GM19351 (cell line): ENCODE measurements around the gene C12orf75.

ENCODE experiments used
- ATAC-seq: cut with Tn5 transposase; IDR thresholded peaks from one replicate; pipeline ENCODE4 v1.9.1; 2021; ENCODE audit warnings: mild to moderate bottlenecking, moderate library complexity; ENCODE audit not compliant: unreplicated experiment

C12orf75 gene

DNA sequence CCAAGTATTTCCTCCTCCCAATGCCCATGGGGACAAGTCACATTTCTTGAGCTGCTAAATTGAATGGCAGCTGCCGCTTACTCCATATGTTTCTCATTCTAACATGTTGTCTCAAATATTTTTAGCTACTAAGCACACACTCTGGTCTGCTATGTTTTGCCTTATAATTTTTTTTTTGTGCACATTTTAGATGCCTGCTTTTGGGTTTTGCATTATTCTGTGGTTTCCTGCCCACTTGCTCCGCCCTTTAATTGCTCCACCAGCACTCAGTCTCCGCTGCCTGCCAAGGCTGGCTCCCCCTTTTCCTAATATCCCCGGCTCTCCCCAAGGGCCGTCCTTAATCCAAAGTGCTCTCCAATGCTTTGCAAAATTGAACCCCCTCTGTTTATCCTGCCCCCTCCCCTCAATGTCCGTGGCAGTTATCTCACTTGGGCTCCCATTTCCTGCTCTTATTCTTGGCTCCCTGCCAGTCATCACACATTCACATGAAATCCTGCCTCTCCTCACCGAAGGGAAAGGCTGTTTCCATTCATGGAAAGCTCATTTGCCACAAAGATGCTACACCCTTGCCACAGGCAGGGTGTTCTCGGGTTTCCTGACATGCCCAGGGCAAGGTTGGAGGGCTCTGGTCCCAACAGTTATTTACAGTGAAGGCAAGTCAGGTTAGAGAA is 79.4 kb downstream of the C12orf75 start:
- ATAC-seq = no peak

DNA sequence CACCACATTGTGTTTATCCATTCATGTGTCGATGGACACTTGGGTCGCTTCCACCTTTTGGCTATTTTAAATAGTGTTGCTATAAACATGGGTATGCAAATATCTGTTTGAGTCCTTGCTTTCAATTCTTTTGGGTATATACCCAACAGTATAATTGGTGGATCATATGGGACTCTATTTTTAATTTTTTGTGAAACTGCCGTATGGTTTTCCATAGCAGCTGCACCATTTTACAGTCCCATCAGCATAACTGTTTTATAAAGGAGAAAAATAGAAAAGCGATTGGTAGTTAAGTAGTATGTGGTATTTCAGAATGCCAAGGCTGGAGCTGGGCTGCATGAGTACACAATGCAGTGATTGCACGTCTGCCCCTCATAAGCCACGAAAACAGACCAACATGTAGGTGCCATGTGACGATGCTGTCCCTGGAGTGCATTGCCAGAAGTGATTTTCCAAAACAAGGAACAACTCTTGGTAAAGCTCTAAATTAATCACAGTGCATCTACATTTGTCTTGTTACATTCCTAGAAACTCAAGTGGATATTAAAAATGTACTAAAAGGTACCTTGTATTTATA is 83.5 kb downstream of the C12orf75 start:
- ATAC-seq = no peak

DNA sequence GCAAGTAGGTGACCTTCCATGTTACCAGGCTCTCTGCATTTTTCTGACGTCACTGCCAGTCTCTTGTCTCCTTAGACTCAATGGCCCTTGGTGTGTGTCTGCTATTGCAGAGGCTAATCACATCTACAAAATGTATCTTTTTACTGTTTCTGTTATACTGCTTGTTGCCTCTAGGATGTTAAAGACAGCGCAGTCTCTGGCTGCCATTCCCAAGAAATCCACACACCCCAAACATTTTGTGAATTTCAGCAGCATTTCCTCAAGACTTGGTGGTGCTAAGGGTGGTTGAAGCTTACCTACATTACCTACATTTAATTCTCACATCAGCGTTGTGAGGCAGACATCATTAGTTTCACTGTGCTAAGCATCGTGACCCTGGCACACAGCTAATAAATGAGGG is 87.2 kb downstream of the C12orf75 start:
- no peak for ATAC-seq

DNA sequence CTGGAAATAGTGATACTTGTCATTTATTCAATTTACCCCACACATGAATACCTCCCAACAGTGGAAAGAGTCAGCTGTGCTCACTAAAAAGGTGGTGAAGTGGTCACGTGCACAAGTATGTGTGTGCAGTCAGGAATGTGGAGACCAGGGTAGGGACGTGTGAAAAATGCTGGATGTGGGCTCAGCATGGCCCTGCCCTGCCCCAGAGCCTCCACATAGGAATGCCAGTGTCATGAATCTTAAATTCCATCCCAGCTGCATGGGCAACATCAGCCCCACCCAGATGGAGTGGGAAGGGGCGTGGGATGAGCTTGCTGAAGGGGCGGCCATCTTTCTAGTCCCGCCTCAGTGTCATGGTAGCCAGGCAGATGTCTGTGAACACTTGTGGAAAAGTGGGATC is 87.7 kb downstream of the C12orf75 start:
- no peak for ATAC-seq

DNA sequence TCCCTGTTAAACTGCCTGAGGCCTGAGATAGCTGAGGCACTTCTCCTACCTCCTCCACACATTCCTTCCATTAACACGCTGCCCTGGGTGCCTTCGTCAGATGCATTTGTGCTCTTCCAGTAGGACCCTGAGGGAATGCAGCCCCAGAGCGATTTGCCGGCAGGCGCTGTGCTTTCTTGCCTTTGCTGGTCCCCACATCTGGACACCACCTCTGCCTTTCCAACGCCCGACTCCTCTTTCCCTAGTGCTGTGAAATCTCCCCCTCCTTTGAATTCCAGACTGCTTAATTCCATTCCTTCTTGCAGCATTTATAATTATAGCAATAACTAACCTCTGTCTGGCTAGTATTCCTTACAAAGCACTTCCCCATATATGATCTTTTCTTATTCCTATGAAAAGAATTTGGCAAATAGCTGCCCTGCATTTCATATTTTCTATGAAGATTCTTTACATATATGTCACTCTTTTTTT is 88.4 kb downstream of the C12orf75 start:
- no peak for ATAC-seq

DNA sequence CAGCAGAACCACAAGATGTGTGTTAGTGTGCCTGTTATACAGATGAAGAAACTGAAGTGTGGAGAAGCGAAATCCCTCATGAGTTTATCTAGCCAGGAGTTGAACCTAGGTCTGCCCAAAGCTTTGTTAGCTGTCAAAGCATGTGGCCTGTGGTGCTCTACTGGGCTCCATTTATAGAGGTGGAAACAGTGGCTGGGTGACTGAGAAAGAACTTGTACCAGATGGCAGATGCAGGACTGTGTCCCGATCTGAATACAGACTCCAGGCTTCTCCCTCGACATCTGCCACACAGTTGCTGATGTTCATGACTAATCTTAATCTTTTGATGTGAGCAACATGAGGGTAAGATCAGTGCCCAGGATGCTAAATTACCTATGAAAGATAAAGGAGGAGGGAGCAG is 89.1 kb downstream of the C12orf75 start:
- no peak for ATAC-seq

DNA sequence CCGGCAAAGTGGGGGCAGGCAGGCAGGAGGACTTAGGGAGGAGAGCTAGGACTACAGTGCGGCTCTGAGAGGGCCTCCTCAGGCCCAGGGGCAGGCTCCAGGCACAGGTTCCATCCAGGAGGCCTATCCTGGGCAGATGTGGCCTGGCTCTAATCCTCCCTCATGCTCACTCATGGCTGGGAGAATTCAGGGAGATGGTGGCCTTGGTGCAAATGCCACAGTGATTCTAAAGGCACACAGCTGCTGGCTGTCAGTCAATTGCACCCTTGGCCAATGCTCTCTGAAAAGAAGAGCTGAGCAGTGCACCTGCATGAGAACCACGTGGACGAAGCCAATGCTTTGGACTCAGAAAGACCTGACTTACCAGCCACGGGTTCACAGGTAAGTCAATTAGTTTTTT is 89.6 kb downstream of the C12orf75 start:
- ATAC-seq = no peak

DNA sequence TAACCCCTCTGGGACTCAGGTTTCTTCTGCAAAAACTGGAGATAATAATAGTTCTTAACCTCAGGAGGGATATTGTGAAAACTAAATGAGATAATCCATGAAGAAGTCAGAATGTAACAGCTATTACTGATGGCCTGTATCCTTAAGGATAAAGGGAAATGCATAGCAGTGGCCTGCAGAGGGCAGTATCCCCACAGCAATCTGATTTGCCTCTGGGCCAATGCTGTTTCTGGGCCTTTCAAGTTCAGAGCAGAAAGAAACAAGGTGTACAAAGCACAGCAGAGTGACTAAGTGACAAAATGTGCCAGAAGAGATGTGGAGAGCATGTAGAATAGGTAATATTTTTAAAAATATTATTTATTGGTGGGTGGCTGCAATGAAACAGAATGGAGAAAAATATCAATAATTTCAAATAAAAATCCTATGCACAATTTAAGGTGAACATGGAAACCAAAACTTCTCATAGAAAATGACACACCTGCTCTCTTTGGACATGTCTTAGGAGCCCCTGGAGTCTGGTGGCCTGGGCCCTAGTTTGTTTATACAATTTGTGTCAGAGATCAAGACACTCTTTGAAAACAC is 90.3 kb downstream of the C12orf75 start:
- no peak for ATAC-seq
